Left colon (tissue), 2 donors: ENCODE results near the gene PDZD2. TPM values are rescaled to one million over a fixed set of nuclear protein-coding genes. Genes with fewer than 3 reads are reported as not detected.

Experiments
- ATAC-seq: fragments of 200-7000 bp; cut with Tn5 transposase; one replicate; pipeline ENCODE4 v1.9.1; 2020; ENCODE audit warnings: mild to moderate bottlenecking, moderate library complexity
- DNase-seq, 2 donors: peaks; one replicate each; pipeline ENCODE4 v3.0.0-alpha.2; 2020
- intact Hi-C, 2 donors: fragments of 100-400 bp; cut with DNase I in 1 of 2; cut with micrococcal nuclease in 1 of 2; formaldehyde crosslinking; loops; one replicate each; pipeline versions ENCODE4 v1.11.2 to v1.14.0; 2022; cut with DNase I, micrococcal nuclease
- total RNA-seq, 2 donors: library from RNA; stranded (reverse); fragmentation: NEBNext Ultra II Directional; extraction: Animal tissue kit (Norgen Biotek cat#: 25700); gene quantifications; one replicate each; pipeline ENCODE4 v1.2.1, GENCODE V29; 2021
- donor health status: DM: no; HTN: no; CAD: no.
- donor health status: DM: yes; HTN: yes; CAD: no.

The PDZD2 gene
- total RNA-seq, 2 donors from 2014 or later: 1.6 to 2.3 TPM

DNA sequence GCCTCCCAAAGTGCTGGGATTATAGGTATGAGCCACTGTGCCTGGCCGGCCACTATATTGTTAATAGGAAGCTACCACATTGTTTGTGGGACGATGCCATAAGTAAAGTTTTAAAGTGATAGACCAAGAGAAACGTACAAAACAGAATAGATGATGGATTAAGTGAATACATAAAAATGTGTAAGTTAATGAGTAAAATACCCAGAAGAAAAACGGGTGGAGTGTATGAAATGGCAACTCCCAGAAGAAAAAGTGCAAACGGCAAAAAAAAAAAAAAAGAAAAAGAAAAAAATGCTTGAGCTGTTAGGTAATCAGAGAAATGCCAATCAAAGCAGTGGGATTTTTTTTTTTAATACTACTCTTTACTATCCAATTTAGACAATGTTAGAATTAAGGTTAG, 246.0 kb downstream of the PDZD2 start:
- ATAC-seq: no peak
- intact Hi-C loops: no loop called here
- no peak for DNase-seq

DNA sequence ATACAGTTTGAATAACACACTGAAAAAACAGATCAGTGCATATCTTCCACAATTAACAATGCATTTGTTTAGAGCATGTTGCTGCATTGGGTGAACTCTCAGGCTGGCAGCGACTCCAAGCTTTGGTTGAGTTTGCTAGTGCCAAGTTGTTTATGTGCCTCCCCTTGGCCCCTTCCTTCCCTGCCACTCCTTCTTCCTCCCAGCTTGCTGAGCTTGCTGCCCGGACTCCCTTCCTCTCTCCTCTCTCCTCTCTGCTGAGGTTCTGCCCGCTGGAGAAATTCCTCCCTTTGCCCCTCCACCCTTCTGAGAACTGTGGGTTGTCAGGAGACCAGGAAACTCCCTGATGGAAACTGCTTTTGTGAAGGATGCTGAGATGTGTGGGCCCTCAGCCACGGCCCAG, 247.3 kb downstream of the PDZD2 start:
- intact Hi-C loops: no loop called here
- no peak for ATAC-seq
- DNase-seq: no peak

- intact Hi-C loops: no loop called here
- ATAC-seq (no peak), DNase-seq (no peak)
Measured at GRCh38 chr5:31887556-31887955, 248.6 kb downstream of the PDZD2 start.

GRCh38 chr5:31888564-31888963, 249.6 kb downstream of the PDZD2 start:
- DNase-seq (no peak), ATAC-seq (no peak)
- intact Hi-C loops: no loop called here

DNA sequence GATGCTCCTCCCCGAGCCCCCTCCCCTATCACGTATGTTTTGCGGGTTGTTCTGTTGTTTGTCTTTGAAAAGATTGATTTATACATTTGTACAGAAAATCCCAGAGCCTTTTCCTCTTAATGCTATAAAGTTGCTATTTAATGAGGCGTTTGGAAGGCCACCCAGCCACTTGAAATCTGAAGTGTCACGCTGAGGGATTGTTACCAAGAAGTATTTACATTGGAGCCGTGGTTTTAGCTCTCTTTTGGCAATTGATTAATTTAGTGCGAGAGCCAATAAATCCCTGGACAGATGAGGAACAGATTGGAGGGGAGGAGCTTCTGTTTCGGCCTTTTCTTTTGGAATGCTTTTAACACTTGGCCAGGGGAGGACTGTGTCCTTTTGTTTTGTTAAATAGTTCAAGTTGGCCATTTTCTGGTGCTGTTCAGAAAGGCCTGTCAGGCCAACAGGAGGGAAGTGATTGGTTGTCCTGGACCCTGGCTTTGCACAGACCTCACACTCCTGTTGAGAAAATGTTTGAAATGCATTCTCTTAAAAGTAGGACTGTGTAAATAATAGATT, 250.2 kb downstream of the PDZD2 start:
- intact Hi-C loops: no loop called here
- DNase-seq: no peak
- ATAC-seq: no peak

DNA sequence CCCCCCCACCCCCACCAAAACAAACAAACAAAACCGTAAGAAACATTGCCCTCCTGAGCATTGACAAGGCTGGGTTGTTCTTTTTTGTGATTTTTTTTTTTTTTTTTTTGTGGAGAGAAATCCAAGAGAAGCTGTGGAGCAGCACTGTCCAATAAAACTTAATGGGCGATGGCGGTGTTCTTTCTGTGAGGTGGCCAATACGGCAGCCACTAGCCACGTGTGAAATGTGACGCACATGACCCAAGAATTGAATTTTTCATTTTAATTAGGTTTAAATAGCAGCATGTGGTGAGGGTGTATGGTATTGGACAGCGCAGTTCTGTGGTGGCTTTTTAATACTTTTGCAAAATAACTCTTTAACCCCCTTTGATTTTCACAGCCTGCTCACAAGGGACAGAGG, 251.1 kb downstream of the PDZD2 start:
- ATAC-seq: no peak
- no peak for DNase-seq
- intact Hi-C loops: no loop called here

DNA sequence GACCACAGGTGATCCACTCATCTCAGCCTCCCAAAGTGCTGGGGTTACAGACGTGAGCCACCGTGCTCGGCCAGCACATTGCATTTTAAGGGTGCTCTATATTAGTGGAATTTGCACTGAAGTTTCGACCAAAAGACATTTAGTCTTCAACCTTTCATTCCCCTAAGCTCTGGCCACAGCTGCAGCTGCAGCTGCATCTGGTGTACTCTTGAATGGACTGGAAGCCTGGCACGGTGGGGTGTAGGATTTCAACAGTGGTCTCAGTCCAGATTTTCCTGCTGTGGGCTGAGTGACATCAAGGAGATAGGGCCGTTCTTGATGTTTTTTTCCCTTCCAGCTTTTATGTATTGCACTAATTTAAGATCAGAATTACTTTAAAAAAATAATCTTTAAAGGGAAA, 255.2 kb downstream of the PDZD2 start:
- intact Hi-C loops: no loop called here
- ATAC-seq (no peak), DNase-seq (no peak)

DNA sequence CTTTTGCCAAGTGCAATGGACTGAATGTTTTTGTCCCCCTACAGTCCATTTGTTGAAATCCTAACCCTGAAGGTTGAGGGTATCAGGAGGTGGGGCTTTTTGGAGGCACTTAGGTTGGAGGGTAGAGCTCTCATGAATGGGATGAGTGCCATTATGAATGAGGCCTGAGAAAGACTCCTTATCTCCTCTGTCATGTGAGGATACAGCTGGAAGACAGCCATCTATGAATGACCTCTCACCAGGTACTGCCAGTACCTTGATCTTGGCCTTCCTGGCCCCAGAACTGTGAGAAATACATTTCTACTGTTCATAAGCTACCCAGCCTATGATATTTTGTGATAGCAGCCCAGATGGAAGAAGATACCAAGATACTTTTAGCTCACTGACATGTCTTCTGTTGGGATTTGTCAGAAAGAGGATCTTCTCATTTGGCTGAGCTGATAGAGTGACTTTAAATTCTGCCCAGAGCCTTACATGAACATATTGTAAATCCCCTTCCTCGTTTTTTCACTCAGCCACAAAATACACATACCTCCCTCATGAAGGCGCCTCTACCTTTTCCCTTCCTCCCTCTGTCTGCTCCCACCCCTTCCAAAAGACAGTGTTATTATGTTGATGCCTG, 256.4 kb downstream of the PDZD2 start:
- intact Hi-C loops: no loop called here
- DNase-seq: no peak
- ATAC-seq: no peak

DNA sequence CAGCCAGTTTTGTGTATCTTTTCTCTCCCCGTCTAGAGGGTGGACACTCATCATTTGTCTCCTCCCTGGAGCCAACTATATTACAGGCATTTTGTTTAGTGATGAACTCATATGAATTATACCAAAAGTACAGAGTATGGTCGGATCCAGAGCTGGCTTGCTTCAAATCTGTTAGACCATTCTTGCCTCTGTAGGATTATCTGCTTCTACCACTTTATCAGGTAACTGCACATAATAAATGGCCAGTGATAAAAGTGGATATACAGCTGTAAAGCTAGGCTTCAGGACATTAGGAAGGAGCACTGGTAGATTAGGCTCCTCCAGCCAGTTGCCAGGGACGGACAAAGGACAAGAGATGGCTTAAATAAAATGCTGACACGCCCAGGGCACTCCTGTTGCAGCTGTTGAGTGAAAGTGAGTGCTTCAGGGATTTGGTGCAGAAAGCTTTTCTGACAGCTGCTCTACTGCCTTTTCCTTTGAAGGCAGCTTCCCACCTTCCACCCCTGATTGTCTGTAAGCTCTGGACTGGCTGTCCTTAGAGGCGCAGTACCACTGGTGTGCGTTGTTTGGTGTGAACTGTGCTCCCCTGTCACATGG, 259.2 kb downstream of the PDZD2 start:
- DNase-seq (no peak), ATAC-seq (no peak)
- intact Hi-C loops: no loop called here

- no peak for ATAC-seq
- no peak for DNase-seq
- intact Hi-C loops: no loop called here
Measured at GRCh38 chr5:31900296-31900865, 261.4 kb downstream of the PDZD2 start.

- ATAC-seq (no peak), DNase-seq (no peak)
- intact Hi-C loops: no loop called here
Measured at GRCh38 chr5:31901807-31902530, 263.0 kb downstream of the PDZD2 start.

- intact Hi-C loops: no loop called here
- ATAC-seq: no peak
- no peak for DNase-seq
Measured at GRCh38 chr5:31908396-31908795, 269.5 kb downstream of the PDZD2 start.

DNA sequence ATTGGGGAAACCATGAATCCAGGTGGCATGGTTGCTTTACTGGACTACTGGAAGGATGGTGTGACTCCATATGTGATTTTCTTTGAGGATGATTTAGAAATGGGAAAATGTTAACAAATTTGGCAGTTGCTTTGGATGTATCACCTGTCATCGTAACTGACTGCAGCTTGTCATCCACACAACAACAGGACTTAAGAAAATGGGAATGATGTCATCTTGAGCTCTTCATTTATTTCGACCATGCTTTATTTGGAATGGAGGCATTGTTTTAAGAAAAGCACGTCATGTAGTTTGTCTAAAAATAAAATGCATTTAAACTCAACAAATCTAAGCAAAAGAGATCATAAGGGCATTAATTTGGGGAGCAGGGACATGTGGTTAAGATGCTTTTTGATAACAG, 270.1 kb downstream of the PDZD2 start:
- intact Hi-C loops: no loop called here

GRCh38 chr5:31911291-31912265, 272.6 kb downstream of the PDZD2 start:
- intact Hi-C loops: no loop called here
- DNase-seq (no peak), ATAC-seq (no peak)

More for the DNA sequence above, 270.1 kb downstream of the PDZD2 start:
- ATAC-seq: no peak
- no peak for DNase-seq

DNA sequence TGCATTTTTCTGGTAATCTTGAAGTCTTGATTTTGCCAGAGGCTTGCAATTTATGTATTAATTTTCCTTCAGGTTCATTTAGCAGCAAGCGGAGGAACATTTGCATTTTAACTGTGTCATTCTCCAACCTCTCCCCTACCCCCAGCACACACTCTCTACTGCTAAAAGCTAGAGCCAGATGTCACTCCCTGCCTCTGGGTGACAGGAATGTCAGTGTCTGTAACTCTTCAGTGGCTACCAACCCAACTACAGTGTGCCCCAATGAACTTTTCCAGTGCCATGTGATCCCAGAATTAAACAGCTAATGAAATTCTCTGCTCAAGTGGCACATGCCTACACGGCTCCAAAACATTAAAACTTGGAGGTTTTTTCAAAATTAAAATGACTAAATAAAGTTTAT, 274.9 kb downstream of the PDZD2 start:
- intact Hi-C loops: no loop called here
- no peak for DNase-seq
- ATAC-seq: no peak

DNA sequence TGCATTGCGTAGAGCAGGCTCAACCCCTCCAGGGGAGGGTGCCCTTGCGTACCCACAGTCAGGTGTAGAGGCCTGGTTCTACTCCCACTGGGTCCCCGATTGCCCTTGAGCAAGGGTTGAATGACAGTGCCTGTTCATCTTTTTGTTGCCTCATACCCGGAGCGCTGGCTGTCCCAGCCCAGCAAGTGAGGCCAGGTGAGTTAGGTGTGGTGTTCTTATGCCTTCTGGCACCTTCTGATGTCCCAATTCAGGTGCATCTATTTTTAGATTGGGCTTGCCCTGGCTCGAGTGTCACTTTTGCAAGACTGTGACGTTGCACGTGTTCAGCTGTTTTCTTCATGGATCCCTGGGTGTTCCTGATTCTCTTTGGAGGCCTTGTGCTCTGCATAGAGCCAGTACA, 277.4 kb downstream of the PDZD2 start:
- ATAC-seq (no peak), DNase-seq (no peak)
- intact Hi-C loops: no loop called here

DNA sequence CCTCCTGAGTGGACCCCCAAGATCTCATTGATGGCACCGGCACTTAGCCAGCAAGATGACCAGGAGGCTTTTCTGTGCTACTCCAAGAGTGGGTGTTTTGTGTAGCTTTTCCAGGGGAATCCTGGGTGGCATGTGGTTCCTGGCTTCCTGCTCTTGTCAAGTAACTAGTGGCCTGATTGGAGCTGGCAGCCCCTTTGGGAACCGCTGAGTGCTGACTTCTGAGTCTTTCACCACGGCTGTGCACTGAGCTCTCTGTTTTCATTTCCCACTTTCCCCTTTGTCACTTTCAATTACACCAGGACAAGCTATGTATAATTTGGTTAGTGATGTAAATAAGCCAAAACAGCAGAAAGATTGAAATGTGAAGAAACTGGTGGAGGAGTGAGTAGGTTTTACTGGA, 279.8 kb downstream of the PDZD2 start:
- ATAC-seq (no peak), DNase-seq (no peak)
- intact Hi-C loops: no loop called here

- ATAC-seq (no peak), DNase-seq (no peak)
- intact Hi-C loops: no loop called here
Measured at GRCh38 chr5:31921852-31922305, 282.9 kb downstream of the PDZD2 start.

DNA sequence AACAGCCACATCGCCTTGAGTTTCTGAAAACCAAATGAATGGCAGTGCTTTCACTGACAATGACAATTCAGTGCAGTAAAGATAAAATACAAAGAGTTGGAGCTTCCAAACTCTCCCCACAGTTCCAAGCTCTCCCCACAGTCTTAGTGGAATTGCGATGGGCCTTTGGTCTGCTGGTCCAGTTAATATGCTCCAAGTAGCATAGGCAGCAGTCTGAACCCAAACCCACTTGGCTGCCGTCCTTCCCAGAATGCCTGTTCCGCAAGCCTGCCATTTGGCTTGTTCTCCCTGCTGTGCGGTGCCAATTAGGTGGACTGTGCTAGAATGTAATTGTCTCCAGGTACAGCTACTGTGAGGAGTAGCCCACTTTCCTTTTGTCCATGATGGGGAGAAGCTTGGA, 285.1 kb downstream of the PDZD2 start:
- DNase-seq (no peak), ATAC-seq (no peak)
- intact Hi-C loops: no loop called here
